Measurements from ENCODE around the gene GRK3. TPM values are rescaled to one million over a fixed set of nuclear protein-coding genes. Genes with fewer than 3 reads are reported as not detected.

The GRK3 gene
- total RNA-seq, 4 donors from 2014 or later, result 0.64 to 5.3 (median 2.8) TPM

GRCh38 chr22:25626624-25626990 lies 62.1 kb downstream of the GRK3 start:
- Histone ChIP-seq H3K27me3 (no peaks in the 10 kb centered on the region), H3K36me3 (no peaks in the 10 kb centered on the region), H3K9me3 (no peaks in the 10 kb centered on the region), H3K27ac (no peak overlapping the region), H3K4me1 (peaks cover 0 to 30% (median 19%) of the 10 kb centered on the region in 3 donors), H3K4me3 (no peak overlapping the region)
- no peak for TF ChIP-seq POLR2A (IDR thresholded peaks at IDR 0.05)
- no peak for TF ChIP-seq CTCF (IDR thresholded peaks at IDR 0.05)
- intact Hi-C loops (cut with DNase I), result no loop called here
- DNase-seq, result no peak
- WGBS, 2 donors, result 73 to 80% methylated on average over 4 of the region's 4 CpGs

GRCh38 chr22:25627271-25627852 lies 62.9 kb downstream of the GRK3 start:
- Histone ChIP-seq H3K36me3 (no peaks in the 10 kb centered on the region), H3K27ac (peak overlapping the region in 1 of 4 donors; percentile 7), H3K4me3 (no peak overlapping the region), H3K27me3 (no peaks in the 10 kb centered on the region), H3K9me3 (no peaks in the 10 kb centered on the region), H3K4me1 (peaks cover 0 to 30% (median 19%) of the 10 kb centered on the region in 3 donors)
- DNase-seq, result no peak
- intact Hi-C loops (cut with DNase I), result no loop called here
- TF ChIP-seq POLR2A (IDR thresholded peaks at IDR 0.05), result no peak
- TF ChIP-seq CTCF (IDR thresholded peaks at IDR 0.05), result no peak
- 21 to 24% methylated on average over 4 of the region's 4 CpGs for WGBS, 2 donors

- no peaks in the 10 kb centered on the region for H3K36me3 ChIP-seq
- DNase-seq, result no peak
- WGBS, 2 donors, result 25 to 50% methylated on average over 3 of the region's 3 CpGs
- H3K9me3 ChIP-seq, result no peaks in the 10 kb centered on the region
- intact Hi-C loops (cut with DNase I), result no loop called here
- peaks cover 0 to 30% (median 19%) of the 10 kb centered on the region in 3 donors for H3K4me1 ChIP-seq
- no peaks in the 10 kb centered on the region for H3K27me3 ChIP-seq
- H3K4me3 ChIP-seq, result no peak overlapping the region
- H3K27ac ChIP-seq, result no peak overlapping the region
- TF ChIP-seq POLR2A (IDR thresholded peaks at IDR 0.05), result no peak
- TF ChIP-seq CTCF (IDR thresholded peaks at IDR 0.05), result no peak
Observed at GRCh38 chr22:25628494-25628893, 64.0 kb downstream of the GRK3 start.

GRCh38 chr22:25629613-25630012 lies 65.1 kb downstream of the GRK3 start:
- H3K4me1 ChIP-seq, result peaks cover 0 to 30% (median 19%) of the 10 kb centered on the region in 3 donors
- no peaks in the 10 kb centered on the region for H3K36me3 ChIP-seq
- intact Hi-C loops (cut with DNase I), result no loop called here
- no peak for TF ChIP-seq POLR2A (IDR thresholded peaks at IDR 0.05)
- no peak for TF ChIP-seq CTCF (IDR thresholded peaks at IDR 0.05)
- 39 to 54% methylated on average over 2 of the region's 2 CpGs for WGBS, 2 donors
- no peaks in the 10 kb centered on the region for H3K9me3 ChIP-seq
- H3K4me3 ChIP-seq, result no peak overlapping the region
- H3K27me3 ChIP-seq, result no peaks in the 10 kb centered on the region
- DNase-seq, result no peak
- H3K27ac ChIP-seq, result no peak overlapping the region

- H3K4me1 ChIP-seq, result peaks cover 0 to 30% (median 19%) of the 10 kb centered on the region in 3 donors
- WGBS, 2 donors, result 75 to 78% methylated on average over 5 of the region's 5 CpGs
- H3K4me3 ChIP-seq, result no peak overlapping the region
- no peak overlapping the region for H3K27ac ChIP-seq
- no peaks in the 10 kb centered on the region for H3K27me3 ChIP-seq
- intact Hi-C loops (cut with DNase I), result no loop called here
- no peaks in the 10 kb centered on the region for H3K9me3 ChIP-seq
- H3K36me3 ChIP-seq, result no peaks in the 10 kb centered on the region
- DNase-seq, result no peak
- TF ChIP-seq POLR2A (IDR thresholded peaks at IDR 0.05) (no peak), CTCF (IDR thresholded peaks at IDR 0.05) (no peak)
Observed at GRCh38 chr22:25630447-25630846, 66.0 kb downstream of the GRK3 start.
